MM.1S (cell line): ENCODE measurements around the gene IQCK.
"Not testable (repeated sequence)": the region's sequence is repeated elsewhere in the genome, so short reads cannot be mapped to it uniquely, and the experiment has no call there.

Source experiments
- CTCF ChIP-seq: fragments of 300-600 bp; sonication (generic); IDR thresholded peaks from 2 replicates; pipeline ENCODE4 v1.5.1; 2016; ENCODE audit warnings: antibody characterized with exemption, low read length, mixed read lengths
- EZH2 ChIP-seq: fragments of 300-600 bp; sonication (generic); optimal IDR thresholded peaks from 2 replicates; pipeline ENCODE3; 2017; ENCODE audit warnings: low read depth, mild to moderate bottlenecking, antibody characterized with exemption, low read length, mixed read lengths

GRCh38 chr16:19679281-19679680 lies 38.8 kb upstream of the IQCK start:
- not testable (repeated sequence) for TF ChIP-seq CTCF, EZH2
